ENCODE results near the gene RPGRIP1L. TPM values are rescaled to one million over a fixed set of nuclear protein-coding genes. Genes with fewer than 3 reads are reported as not detected.

Gene RPGRIP1L
- total RNA-seq, 3 donors from 2014 or later (not counting 1 experiment from before 2014, with no cell fraction given): 2.3 to 3.0 (median 2.6) TPM

DNA sequence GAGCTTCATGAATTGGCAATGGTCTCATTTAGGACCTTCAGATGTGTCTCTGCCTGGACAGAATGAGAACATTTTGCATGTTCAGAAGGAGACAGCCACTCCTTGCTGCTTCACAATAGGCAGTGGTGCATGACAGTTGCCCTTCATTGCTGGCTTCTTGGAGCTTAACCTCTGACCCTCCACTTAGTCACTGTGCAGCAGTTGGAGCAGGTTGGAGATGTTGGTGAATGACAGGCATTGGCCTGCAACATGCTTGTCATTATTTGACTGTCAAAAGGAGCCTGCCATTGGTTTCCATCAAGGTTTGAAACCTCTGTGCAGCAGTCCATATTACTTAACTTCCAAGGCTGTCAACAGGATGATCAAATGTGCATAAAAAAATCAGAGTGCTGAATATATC lies 23.0 kb upstream of the RPGRIP1L start:
- Histone ChIP-seq H3K4me1 (ENCODE audit: control insufficient read depth, insufficient read depth, low read length) (no peaks in the 10 kb centered on the region), H3K27ac (ENCODE audit: low read length) (no peak overlapping the region), H3K4me3 (ENCODE audit: low read length) (no peak overlapping the region), H3K36me3 (ENCODE audit: control insufficient read depth, insufficient read depth, low read length) (no peaks in the 10 kb centered on the region), H3K9me3 (ENCODE audit: control insufficient read depth, insufficient read depth, low read length) (peaks cover 2% of the 10 kb centered on the region), H3K27me3 (ENCODE audit: control insufficient read depth, insufficient read depth, low read length) (no peaks in the 10 kb centered on the region)
- Mint-ChIP-seq H3K27me3 (ENCODE audit: low read depth in 2 of 2) (no peaks in the 10 kb centered on the region), H3K4me1 (peaks cover 30 to 50% of the 10 kb centered on the region in 2 donors), H3K27ac (no peak overlapping the region), H3K4me3 (no peak overlapping the region), H3K9me3 (no peaks in the 10 kb centered on the region), H3K36me3 (no peaks in the 10 kb centered on the region)
- TF ChIP-seq, protein P1, sequence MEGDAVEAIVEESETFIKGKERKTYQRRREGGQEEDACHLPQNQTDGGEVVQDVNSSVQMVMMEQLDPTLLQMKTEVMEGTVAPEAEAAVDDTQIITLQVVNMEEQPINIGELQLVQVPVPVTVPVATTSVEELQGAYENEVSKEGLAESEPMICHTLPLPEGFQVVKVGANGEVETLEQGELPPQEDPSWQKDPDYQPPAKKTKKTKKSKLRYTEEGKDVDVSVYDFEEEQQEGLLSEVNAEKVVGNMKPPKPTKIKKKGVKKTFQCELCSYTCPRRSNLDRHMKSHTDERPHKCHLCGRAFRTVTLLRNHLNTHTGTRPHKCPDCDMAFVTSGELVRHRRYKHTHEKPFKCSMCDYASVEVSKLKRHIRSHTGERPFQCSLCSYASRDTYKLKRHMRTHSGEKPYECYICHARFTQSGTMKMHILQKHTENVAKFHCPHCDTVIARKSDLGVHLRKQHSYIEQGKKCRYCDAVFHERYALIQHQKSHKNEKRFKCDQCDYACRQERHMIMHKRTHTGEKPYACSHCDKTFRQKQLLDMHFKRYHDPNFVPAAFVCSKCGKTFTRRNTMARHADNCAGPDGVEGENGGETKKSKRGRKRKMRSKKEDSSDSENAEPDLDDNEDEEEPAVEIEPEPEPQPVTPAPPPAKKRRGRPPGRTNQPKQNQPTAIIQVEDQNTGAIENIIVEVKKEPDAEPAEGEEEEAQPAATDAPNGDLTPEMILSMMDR (IDR thresholded peaks at IDR 0.05): no peak
- intact Hi-C loops (cut with micrococcal nuclease): no loop called here
- ATAC-seq (no peak), DNase-seq (no peak)

- no peak overlapping the region for H3K4me3 ChIP-seq (ENCODE audit: low read length)
- TF ChIP-seq, protein P1 (IDR thresholded peaks at IDR 0.05): no peak
- H3K36me3 Mint-ChIP-seq: no peaks in the 10 kb centered on the region
- DNase-seq (no peak), ATAC-seq (no peak)
- no peaks in the 10 kb centered on the region for H3K36me3 ChIP-seq (ENCODE audit: control insufficient read depth, insufficient read depth, low read length)
- no peaks in the 10 kb centered on the region for H3K27me3 Mint-ChIP-seq (ENCODE audit: low read depth in 2 of 2)
- H3K9me3 Mint-ChIP-seq: no peaks in the 10 kb centered on the region
- no peak overlapping the region for H3K27ac Mint-ChIP-seq
- H3K27ac ChIP-seq (ENCODE audit: low read length): no peak overlapping the region
- no peak overlapping the region for H3K4me3 Mint-ChIP-seq
- no peaks in the 10 kb centered on the region for H3K9me3 ChIP-seq (ENCODE audit: control insufficient read depth, insufficient read depth, low read length)
- no peaks in the 10 kb centered on the region for H3K4me1 ChIP-seq (ENCODE audit: control insufficient read depth, insufficient read depth, low read length)
- intact Hi-C loops (cut with micrococcal nuclease): no loop called here
- 94% methylated on average over 3 of the region's 5 CpGs for WGBS (ENCODE audit: insufficient coverage)
- H3K4me1 Mint-ChIP-seq: peaks cover 15 to 37% of the 10 kb centered on the region in 2 donors
- H3K27me3 ChIP-seq (ENCODE audit: control insufficient read depth, insufficient read depth, low read length): no peaks in the 10 kb centered on the region
Measured at GRCh38 chr16:53721017-53721416, 17.4 kb upstream of the RPGRIP1L start.

GRCh38 chr16:53717577-53717976 lies 13.9 kb upstream of the RPGRIP1L start:
- peaks cover 25 to 27% of the 10 kb centered on the region in 2 donors for H3K4me1 Mint-ChIP-seq
- Histone ChIP-seq H3K9me3 (ENCODE audit: control insufficient read depth, insufficient read depth, low read length) (no peaks in the 10 kb centered on the region), H3K36me3 (ENCODE audit: control insufficient read depth, insufficient read depth, low read length) (no peaks in the 10 kb centered on the region), H3K4me1 (ENCODE audit: control insufficient read depth, insufficient read depth, low read length) (no peaks in the 10 kb centered on the region), H3K27me3 (ENCODE audit: control insufficient read depth, insufficient read depth, low read length) (no peaks in the 10 kb centered on the region), H3K27ac (ENCODE audit: low read length) (no peak overlapping the region), H3K4me3 (ENCODE audit: low read length) (no peak overlapping the region)
- no peaks in the 10 kb centered on the region for H3K9me3 Mint-ChIP-seq
- DNase-seq: no peak
- no peak for ATAC-seq
- H3K36me3 Mint-ChIP-seq: no peaks in the 10 kb centered on the region
- H3K4me3 Mint-ChIP-seq: no peak overlapping the region
- 95% methylated on average over 3 of the region's 3 CpGs for WGBS (ENCODE audit: insufficient coverage)
- intact Hi-C loops (cut with micrococcal nuclease): no loop called here
- no peaks in the 10 kb centered on the region for H3K27me3 Mint-ChIP-seq (ENCODE audit: low read depth in 2 of 2)
- H3K27ac Mint-ChIP-seq: no peak overlapping the region
- TF ChIP-seq, protein P1 (IDR thresholded peaks at IDR 0.05): no peak

DNA sequence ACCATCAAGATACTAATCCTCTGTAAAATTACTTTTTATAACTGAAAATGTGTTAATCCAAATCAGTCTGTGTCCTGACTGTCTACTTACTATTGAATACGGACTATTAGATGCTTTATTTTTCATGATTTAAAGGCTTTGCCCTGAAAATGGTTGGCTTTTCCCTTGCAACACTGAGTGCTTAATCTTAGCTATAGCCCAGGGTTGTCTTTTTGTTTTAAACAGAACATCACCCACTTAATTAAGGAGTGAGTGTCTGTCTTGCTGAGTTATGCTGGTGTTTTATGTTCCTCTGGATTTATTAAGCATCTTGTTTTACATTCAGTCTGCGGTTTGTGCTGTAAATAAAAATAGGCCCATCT lies 11.3 kb upstream of the RPGRIP1L start:
- Histone ChIP-seq H3K4me3 (ENCODE audit: low read length) (no peak overlapping the region), H3K27me3 (ENCODE audit: control insufficient read depth, insufficient read depth, low read length) (no peaks in the 10 kb centered on the region), H3K4me1 (ENCODE audit: control insufficient read depth, insufficient read depth, low read length) (no peaks in the 10 kb centered on the region), H3K36me3 (ENCODE audit: control insufficient read depth, insufficient read depth, low read length) (no peaks in the 10 kb centered on the region), H3K27ac (ENCODE audit: low read length) (no peak overlapping the region), H3K9me3 (ENCODE audit: control insufficient read depth, insufficient read depth, low read length) (no peaks in the 10 kb centered on the region)
- ATAC-seq (no peak), DNase-seq (no peak)
- no peaks in the 10 kb centered on the region for H3K9me3 Mint-ChIP-seq
- intact Hi-C loops (cut with micrococcal nuclease): no loop called here
- WGBS (ENCODE audit: insufficient coverage): 92% methylated on average over 2 of the region's 2 CpGs
- no peaks in the 10 kb centered on the region for H3K36me3 Mint-ChIP-seq
- TF ChIP-seq, protein P1 (IDR thresholded peaks at IDR 0.05): no peak
- peaks cover 20 to 23% of the 10 kb centered on the region in 2 donors for H3K4me1 Mint-ChIP-seq
- H3K27ac Mint-ChIP-seq: no peak overlapping the region
- H3K4me3 Mint-ChIP-seq: no peak overlapping the region
- H3K27me3 Mint-ChIP-seq (ENCODE audit: low read depth in 2 of 2): no peaks in the 10 kb centered on the region

Measured in natural killer cell (primary cell).